Ishikawa (cell line): ENCODE results near the gene LIMK1.

Source experiments
- CEBPB ChIP-seq: IDR thresholded peaks from 2 replicates; pipeline ENCODE4 v1.6.1; 2012
- CREB1 ChIP-seq: IDR thresholded peaks from 2 replicates; pipeline ENCODE4 v1.6.1; 2012; ENCODE audit warnings: low read depth
- EGR1 ChIP-seq: IDR thresholded peaks from 2 replicates; pipeline ENCODE4 v1.6.1; 2012
- EP300 ChIP-seq: IDR thresholded peaks from 2 replicates; pipeline ENCODE4 v1.6.1; 2012; ENCODE audit warnings: borderline replicate concordance
- RAD21 ChIP-seq: IDR thresholded peaks from 2 replicates; pipeline ENCODE4 v1.6.1; 2012; ENCODE audit warnings: low read depth
- TAF1 ChIP-seq: IDR thresholded peaks from 2 replicates; pipeline ENCODE4 v1.6.1; 2012; ENCODE audit warnings: low read depth, mild to moderate bottlenecking
- YY1 ChIP-seq: IDR thresholded peaks from 2 replicates; pipeline ENCODE4 v1.6.1; 2012; ENCODE audit warnings: low read depth
- ZBTB7A ChIP-seq: IDR thresholded peaks from 2 replicates; pipeline ENCODE4 v1.6.1; 2012; ENCODE audit warnings: low read depth
- TF ChIP-seq, protein P1 (sequence below): IDR thresholded peaks from 2 replicates; pipeline ENCODE4 v1.6.1; 2012
- TF ChIP-seq, protein P2 (sequence below): IDR thresholded peaks from 2 replicates; pipeline ENCODE4 v1.6.1; 2012; ENCODE audit warnings: low read depth, mild to moderate bottlenecking
- TF ChIP-seq, protein P3 (sequence below): IDR thresholded peaks from 2 replicates; pipeline ENCODE4 v1.6.1; 2012

DNA sequence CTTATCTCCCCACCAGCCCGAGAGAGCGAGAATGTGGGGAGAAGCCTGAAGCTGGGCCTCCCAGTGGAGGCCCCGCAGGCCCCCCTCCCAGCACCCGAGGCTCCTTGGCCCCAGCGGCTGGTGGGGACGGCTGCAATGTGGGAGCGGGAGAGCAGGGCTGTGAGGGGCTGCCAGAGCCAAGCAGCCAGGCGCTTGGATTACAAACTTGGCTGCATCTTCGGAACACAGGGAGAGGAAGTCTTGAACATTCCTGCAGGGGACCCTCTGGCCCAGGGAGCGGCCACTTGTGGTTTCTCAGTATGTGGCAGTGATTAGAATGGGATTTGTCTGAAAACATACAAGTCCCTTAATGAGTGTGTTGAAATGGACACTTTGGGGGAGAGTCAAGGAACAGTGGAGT lies 32.4 kb upstream of the LIMK1 start:
- TF ChIP-seq, protein P1, sequence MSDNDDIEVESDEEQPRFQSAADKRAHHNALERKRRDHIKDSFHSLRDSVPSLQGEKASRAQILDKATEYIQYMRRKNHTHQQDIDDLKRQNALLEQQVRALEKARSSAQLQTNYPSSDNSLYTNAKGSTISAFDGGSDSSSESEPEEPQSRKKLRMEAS, result no peak
- TF ChIP-seq ZBTB7A (no peak), RAD21 (no peak), TAF1 (no peak), CEBPB (no peak), EP300 (no peak), YY1 (no peak), EGR1 (no peak), CREB1 (no peak)
- TF ChIP-seq, protein P2, sequence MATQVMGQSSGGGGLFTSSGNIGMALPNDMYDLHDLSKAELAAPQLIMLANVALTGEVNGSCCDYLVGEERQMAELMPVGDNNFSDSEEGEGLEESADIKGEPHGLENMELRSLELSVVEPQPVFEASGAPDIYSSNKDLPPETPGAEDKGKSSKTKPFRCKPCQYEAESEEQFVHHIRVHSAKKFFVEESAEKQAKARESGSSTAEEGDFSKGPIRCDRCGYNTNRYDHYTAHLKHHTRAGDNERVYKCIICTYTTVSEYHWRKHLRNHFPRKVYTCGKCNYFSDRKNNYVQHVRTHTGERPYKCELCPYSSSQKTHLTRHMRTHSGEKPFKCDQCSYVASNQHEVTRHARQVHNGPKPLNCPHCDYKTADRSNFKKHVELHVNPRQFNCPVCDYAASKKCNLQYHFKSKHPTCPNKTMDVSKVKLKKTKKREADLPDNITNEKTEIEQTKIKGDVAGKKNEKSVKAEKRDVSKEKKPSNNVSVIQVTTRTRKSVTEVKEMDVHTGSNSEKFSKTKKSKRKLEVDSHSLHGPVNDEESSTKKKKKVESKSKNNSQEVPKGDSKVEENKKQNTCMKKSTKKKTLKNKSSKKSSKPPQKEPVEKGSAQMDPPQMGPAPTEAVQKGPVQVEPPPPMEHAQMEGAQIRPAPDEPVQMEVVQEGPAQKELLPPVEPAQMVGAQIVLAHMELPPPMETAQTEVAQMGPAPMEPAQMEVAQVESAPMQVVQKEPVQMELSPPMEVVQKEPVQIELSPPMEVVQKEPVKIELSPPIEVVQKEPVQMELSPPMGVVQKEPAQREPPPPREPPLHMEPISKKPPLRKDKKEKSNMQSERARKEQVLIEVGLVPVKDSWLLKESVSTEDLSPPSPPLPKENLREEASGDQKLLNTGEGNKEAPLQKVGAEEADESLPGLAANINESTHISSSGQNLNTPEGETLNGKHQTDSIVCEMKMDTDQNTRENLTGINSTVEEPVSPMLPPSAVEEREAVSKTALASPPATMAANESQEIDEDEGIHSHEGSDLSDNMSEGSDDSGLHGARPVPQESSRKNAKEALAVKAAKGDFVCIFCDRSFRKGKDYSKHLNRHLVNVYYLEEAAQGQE, result no peak
- TF ChIP-seq, protein P3, sequence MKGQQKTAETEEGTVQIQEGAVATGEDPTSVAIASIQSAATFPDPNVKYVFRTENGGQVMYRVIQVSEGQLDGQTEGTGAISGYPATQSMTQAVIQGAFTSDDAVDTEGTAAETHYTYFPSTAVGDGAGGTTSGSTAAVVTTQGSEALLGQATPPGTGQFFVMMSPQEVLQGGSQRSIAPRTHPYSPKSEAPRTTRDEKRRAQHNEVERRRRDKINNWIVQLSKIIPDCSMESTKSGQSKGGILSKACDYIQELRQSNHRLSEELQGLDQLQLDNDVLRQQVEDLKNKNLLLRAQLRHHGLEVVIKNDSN, result no peak
